GM18909 (cell line): ENCODE data around the gene CDH4.

Experiments
- ATAC-seq: cut with Tn5 transposase; IDR thresholded peaks from one replicate; pipeline ENCODE4 v1.9.1; 2021; ENCODE audit warnings: mild to moderate bottlenecking; ENCODE audit not compliant: unreplicated experiment, poor library complexity

The CDH4 gene

GRCh38 chr20:61746147-61746646 is 494.1 kb downstream of the CDH4 start:
- no peak for ATAC-seq

- no peak for ATAC-seq
Observed at GRCh38 chr20:61746781-61747180, 494.7 kb downstream of the CDH4 start.

- no peak for ATAC-seq
Observed at GRCh38 chr20:61748376-61748775, 496.3 kb downstream of the CDH4 start.

- ATAC-seq: no peak
Observed at GRCh38 chr20:61749406-61750075, 497.5 kb downstream of the CDH4 start.

- ATAC-seq: no peak
Observed at GRCh38 chr20:61750093-61750492, 498.0 kb downstream of the CDH4 start.

GRCh38 chr20:61752576-61752975 is 500.5 kb downstream of the CDH4 start:
- no peak for ATAC-seq

- ATAC-seq: no peak
Observed at GRCh38 chr20:61753316-61753942, 501.4 kb downstream of the CDH4 start.

GRCh38 chr20:61753987-61754956 is 502.2 kb downstream of the CDH4 start:
- no peak for ATAC-seq

GRCh38 chr20:61754976-61755778 is 503.1 kb downstream of the CDH4 start:
- ATAC-seq: no peak

GRCh38 chr20:61755971-61756845 is 504.1 kb downstream of the CDH4 start:
- no peak for ATAC-seq

GRCh38 chr20:61756966-61757677 is 505.1 kb downstream of the CDH4 start:
- ATAC-seq: no peak

- ATAC-seq: no peak
Observed at GRCh38 chr20:61757678-61758563, 505.9 kb downstream of the CDH4 start.

GRCh38 chr20:61758564-61759200 is 506.6 kb downstream of the CDH4 start:
- no peak for ATAC-seq

- no peak for ATAC-seq
Observed at GRCh38 chr20:61759286-61760065, 507.4 kb downstream of the CDH4 start.

GRCh38 chr20:61760321-61760720 is 508.3 kb downstream of the CDH4 start:
- no peak for ATAC-seq

GRCh38 chr20:61760731-61761130 is 508.7 kb downstream of the CDH4 start:
- no peak for ATAC-seq
